ENCODE data around the gene DIS3L2. TPM values are rescaled to one million over a fixed set of nuclear protein-coding genes. Genes with fewer than 3 reads are reported as not detected.

DIS3L2 gene
- total RNA-seq, 2 donors from 2014 or later = 33.5 to 35.5 TPM

DNA sequence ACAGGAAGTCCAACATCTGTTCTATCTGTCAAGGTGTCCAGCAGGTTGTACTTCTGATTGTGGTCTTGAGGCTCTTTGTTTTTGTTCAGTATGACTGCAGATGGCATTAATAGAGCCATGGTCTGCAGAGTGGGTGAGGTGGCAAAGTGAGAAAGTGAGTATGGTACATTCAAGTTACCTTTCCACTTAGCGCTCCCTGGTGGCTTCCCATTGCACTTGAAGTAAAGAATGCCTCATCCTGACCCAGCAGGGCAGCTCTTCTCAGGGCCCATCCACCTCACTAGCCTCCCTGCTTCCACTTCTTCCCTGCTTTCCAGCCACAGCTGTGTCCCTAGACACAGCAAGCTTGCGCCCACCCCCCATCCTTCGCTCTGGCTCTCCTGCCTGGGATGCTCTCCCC lies 269.0 kb downstream of the DIS3L2 start:
- ATAC-seq (no peak), DNase-seq (peak; percentile 33 to 34)
- intact Hi-C loops (cut with DNase I, micrococcal nuclease) = no loop called here

DNA sequence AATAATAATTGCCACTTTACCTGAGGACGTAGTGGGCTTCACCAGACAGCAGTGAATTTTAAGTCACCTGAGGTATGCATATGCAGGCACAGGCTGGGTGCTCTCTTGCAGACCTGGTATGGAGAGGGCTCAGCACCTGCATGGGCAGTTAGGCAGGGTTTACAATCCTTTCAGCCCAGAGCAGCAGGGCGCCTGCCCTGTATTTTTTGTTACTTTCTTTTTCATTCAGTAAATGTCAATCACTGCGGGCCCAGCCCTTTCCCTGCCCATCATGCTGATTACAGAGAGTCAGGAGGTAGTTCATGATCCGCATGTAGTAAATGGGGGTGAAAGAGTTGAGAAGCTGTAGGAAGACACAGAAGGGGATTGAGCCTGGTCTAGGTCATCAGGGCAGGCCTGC lies 270.0 kb downstream of the DIS3L2 start:
- ATAC-seq = peak; percentile 49
- intact Hi-C loops (cut with DNase I, micrococcal nuclease) = no loop called here
- DNase-seq = no peak

DNA sequence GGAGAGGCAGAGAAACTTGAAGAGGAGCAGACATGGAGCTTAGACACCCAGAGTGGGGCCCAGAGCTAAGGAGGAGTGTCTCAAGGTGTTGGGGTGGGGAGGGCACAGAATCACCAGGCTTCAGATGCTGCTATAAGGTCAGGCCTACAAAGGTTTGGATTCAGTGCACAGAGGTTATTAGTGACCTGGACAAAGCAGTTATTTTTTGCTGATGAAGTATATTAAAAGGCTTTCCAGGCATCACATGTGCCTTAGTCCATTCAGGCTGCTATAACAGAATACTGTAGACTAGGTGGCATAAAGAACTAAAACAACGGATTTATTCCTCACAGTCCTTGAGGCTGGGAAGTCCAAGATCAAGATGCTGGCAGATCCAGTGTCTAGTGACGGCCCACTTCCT lies 271.4 kb downstream of the DIS3L2 start:
- DNase-seq (no peak), ATAC-seq (no peak)
- intact Hi-C loops (cut with DNase I, micrococcal nuclease) = no loop called here

DNA sequence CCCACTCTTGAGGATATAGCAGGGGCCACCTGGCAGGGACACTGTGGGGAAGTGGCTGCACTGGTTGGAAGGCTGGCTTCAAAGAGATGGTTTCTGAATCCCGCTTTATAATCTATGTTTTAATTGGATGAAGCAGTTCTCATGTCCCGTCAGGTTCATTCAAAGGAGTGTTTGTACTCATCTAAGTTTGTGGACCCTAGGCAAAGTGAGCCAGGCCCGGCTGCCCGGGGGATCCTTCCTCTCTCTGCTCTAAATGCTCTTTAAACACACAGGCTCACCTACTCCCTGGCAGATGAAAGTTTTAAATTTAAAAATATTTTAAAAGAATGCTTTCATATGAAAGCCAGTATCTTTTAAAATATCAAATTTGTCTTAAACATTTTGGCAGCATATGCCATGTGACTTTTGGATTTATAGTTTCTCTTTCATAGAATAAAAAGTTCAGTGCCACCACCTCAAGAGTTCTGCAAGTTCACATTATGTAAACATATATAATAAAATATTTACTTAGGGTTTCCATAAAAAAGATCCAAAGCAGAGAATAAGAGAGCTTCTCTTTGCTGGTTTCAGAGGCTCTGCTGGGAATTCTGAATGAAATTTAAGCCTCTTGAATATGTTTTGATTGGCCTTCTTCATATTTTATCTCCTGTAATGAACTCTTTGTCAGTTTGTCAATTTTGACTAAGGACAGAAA lies 273.6 kb downstream of the DIS3L2 start:
- DNase-seq (no peak), ATAC-seq (peak; percentile 61)
- intact Hi-C loops (cut with DNase I, micrococcal nuclease) = no loop called here

DNA sequence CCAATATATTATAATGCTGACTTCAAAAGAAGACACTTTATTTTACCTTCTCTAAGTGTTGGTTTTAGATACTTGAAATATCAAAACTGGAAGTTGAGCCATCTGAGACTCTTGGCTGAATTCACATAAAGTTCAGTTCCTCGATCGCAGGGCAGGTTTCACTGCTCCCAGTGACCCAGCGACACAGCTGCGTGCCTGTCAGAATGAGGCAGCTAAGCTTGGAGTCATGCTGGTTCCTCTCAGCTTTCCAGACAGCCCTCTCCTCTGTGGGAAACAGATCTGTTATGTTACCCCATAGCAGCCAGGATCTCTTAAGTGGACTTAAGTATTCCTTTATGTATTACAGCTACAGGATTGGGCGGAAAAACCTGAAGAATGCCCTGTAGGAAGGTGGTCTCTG lies 274.2 kb downstream of the DIS3L2 start:
- ATAC-seq (peak; percentile 68), DNase-seq (no peak)
- intact Hi-C loops (cut with DNase I, micrococcal nuclease) = no loop called here

DNA sequence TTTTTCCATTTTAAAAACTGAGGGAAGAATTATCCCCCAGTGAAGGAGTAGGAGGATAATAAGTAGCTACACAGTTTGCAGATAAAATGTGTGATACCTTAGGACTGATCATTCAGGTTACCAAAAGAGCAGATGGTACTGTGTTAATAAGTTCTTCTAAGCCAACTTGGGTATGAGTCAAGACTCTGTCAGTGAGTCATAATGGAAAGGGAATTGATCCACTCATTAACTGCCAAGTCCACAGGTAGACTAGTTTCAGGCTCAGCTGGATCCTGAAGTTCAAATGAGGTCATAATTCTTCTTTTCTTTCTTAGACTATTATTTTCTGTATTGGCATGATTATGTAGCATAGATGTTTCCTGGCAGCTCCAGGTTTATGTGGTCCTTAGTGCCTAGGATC lies 274.7 kb downstream of the DIS3L2 start:
- DNase-seq (no peak), ATAC-seq (peak; percentile 53)
- intact Hi-C loops (cut with DNase I, micrococcal nuclease) = no loop called here

DNA sequence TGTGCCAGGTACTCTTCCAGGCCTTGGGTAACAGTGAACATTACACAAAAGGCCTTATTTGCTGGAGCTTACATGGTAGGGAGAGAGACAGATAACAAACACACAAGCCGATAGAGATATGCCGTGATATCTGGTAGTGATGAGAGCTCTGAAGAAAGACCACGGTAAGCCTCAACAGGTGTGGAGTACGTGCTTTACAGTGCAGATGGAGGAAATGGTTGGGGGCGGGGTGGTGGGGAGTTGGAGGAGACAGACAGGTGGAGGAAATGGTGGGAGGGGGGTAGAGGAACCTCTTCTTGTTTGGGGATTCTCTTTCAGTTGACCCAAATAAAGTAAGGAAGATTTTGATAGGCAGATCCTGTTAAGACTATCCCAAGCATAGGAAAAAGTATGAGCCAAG lies 276.0 kb downstream of the DIS3L2 start:
- intact Hi-C loops (cut with DNase I, micrococcal nuclease) = no loop called here
- ATAC-seq = no peak
- DNase-seq = no peak

DNA sequence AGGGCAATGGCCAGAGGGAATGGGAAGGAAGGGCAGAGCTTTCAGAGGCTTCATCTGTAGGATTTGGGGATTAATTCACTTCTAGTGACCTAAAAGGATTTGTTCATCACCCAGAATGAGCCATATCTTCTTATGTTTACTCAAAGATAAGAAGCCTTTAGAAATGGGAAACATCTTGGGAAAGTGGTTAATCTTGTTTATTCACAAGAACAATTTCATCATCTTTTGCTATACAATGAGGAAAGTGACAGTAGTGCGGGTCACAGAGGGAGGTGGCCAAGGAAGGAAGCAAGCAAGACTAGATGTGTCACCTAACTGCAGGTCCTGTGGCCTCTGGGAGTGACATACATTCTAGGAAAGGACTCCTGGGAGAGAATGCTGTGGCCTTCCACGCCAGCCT lies 276.6 kb downstream of the DIS3L2 start:
- DNase-seq = no peak
- no peak for ATAC-seq
- intact Hi-C loops (cut with DNase I, micrococcal nuclease) = no loop called here

DNA sequence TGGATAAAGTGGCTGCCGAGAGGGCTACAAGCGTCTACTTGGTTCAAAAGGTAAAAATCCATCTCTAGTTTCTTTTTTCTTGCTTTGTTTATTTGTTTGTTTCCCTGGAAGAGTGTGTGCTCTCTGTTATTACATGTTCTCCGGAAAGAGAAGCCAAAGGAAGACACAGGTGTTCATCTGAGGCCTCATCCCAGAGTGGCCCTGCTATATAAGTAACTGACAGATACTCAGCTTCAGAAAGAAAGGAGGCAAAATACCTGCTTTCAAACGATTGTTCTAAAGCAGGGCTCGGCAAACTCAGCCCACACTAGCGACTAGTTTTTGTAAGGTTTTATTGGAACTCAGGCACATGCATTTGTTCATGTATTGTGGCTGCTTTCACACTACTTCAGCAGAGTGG lies 277.1 kb downstream of the DIS3L2 start:
- ATAC-seq = no peak
- DNase-seq = no peak
- intact Hi-C loops (cut with DNase I, micrococcal nuclease) = no loop called here

DNA sequence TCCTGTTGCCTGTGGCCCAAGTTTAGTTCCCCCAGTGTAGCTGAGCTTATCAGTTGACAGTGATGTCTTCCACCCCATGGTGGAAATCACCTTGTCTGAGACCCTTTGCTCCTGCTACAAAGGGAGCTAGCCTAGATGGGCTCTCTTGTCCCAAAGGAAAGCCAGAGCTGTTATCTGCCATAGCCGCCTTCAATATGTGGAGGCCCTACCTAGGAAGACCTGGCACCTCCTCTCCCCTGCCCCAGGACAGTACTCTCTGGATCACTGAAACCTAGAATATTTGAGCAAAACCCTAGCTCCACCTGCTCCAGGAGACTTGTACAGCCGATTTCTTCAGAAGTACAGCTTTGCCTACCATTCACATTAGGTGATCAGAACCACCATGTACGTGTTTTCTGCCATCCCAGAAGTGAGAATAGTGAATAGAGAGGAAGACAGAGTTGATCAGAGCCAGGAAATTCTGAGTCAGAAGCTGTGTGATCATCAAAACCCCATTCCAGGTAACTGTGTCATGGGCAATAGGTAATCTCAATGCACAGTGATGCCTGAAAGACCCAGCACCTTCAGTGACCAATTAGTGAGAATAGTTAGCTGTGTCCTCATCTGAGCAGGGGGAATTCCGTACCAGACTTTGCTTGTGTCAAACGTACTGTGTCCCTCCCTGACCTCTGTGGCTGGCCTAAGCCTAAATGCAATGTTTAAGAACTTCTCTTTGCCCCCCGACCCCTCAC lies 278.6 kb downstream of the DIS3L2 start:
- intact Hi-C loops (cut with DNase I, micrococcal nuclease) = no loop called here
- no peak for DNase-seq
- no peak for ATAC-seq

DNA sequence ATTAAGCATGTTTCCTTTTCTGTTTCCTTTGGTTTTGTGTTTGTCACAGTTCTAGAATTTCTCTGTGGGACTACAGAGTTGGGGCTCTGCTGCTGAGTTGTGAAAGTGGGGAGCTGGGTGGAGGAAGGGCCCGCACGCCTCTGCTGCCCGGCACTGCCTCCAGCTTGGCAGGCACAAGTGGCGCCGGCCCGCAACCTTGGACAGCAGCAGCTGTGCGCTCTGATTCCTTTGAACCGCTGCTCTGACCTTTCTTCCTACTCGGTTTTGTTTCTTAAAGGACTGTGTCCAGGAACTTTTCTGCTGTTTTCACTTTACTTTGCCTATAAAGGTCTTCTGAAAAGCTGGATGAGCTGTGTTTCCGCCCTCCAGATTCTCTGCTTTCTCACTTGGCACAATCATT lies 279.4 kb downstream of the DIS3L2 start:
- intact Hi-C loops (cut with DNase I, micrococcal nuclease) = no loop called here
- ATAC-seq (no peak), DNase-seq (no peak)

DNA sequence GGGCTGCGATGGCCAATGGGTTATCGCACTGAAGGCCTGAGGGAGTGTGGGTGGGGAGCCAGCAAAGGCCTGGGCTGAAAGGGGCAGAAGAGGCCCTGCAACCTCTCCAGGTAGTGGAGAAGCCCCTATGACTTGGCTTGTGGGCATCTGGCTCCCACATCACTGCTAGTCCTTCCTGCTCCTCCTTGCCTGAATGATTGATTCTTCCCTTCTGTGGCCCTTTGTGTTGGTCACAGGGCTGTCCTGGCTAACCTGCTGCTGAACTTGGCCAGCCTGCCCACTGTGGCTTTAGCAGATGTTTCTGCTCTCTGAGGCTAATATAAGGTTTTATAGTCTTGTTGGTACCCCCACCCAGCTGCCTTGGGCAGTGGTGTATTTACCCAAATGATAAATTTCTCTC lies 280.8 kb downstream of the DIS3L2 start:
- intact Hi-C loops (cut with DNase I, micrococcal nuclease) = no loop called here
- ATAC-seq = no peak
- DNase-seq = no peak

DNA sequence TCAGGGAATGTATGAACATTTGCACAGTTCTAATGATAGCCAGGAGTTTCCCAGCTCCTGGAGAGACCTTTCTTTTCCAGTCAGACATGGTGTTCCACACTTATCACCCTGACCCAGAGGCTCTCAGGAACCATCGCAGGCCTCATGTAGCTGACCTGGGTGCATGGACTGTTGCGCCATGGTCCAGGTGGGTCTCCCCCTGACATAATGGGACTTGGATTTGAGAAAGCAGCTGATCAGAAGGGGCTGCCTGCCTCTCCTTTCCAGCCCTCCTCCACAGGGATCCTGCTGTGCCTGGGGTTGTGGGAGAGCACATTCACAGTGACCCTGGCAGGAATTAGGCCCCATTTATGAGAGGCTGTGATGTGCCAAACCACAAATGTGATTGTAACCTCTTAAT lies 283.6 kb downstream of the DIS3L2 start:
- intact Hi-C loops (cut with DNase I, micrococcal nuclease) = no loop called here
- DNase-seq = no peak
- no peak for ATAC-seq

DNA sequence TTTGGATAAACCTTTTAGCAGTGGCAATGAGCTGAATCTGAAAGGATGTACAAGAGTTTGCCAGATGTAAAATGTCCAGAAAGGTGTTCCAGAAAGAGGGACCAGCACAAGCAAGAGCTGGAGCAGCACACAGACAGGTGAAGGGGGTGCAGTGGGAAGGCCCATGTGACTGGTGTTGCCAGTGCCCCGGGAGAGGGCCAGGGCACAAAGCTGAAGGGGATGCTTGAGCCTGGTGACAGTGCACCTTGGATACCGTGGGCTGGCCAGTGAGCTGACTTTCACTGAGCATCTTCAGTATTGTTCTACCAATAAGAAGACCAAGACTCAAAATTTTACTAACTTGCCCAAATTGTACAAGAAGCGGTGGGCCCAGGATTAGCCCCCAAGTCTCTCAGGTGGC lies 284.7 kb downstream of the DIS3L2 start:
- DNase-seq = no peak
- intact Hi-C loops (cut with DNase I, micrococcal nuclease) = no loop called here
- ATAC-seq = no peak

DNA sequence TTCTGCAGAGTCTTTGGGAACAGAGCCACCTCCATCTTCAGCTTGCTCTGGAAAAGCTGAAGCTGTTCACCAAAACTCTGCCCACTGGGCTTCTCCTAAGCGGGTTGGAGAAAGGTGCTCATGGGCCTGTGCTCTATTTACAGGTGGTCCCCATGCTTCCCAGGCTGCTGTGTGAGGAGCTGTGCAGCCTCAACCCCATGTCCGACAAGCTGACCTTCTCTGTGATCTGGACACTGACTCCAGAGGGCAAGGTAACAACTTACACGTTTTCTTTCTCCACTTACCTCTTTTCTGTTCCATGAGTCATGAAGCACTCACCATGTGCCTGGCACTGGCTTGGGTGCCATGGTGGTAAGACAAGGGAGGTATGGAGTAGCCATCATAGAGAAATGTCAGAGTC lies 287.6 kb downstream of the DIS3L2 start:
- DNase-seq = no peak
- no peak for ATAC-seq
- intact Hi-C loops (cut with DNase I, micrococcal nuclease) = no loop called here

DNA sequence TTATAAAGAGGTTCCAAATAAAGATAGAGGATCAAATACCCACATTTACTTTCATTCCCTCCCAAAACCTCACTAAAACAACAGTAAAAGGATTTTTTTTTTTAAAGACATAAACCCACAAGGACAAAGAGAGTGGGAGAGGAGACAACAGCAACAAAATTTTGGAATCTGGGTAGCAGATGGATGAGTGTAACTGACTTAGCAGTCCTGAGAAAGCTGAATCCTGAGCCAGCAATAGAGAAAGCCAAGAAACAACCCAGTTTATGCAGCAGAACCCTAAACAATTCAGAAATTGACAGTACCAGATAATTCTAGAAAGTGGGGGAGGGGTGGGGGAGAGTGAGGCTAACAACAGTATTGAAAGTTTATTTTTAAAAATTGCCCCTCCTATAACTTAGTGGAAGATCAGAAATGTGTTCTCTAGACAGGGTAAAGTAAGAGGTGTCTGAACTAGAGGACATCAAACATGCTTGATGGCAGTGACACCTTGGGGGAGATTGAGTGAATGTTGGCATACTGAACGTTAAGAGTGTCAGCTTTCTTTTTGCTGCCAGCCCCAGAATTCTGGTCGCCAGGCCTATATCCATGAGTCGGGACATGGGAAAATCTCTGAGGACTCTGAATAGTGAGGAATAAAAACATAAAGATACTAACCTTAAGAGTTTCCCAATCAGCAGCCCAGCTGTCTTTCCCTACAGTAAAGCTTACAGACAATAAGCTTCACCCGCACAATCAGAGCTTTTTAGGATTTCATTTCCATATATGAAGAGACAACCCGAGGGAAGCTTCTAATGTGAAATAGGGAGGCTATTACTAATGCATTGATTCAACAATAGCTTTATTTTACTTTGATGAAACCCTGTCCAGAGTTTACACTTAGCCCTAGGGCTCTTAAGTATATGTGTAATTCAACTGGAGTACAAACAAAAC lies 289.0 kb downstream of the DIS3L2 start:
- DNase-seq (no peak), ATAC-seq (no peak)
- intact Hi-C loops (cut with DNase I, micrococcal nuclease) = no loop called here

DNA sequence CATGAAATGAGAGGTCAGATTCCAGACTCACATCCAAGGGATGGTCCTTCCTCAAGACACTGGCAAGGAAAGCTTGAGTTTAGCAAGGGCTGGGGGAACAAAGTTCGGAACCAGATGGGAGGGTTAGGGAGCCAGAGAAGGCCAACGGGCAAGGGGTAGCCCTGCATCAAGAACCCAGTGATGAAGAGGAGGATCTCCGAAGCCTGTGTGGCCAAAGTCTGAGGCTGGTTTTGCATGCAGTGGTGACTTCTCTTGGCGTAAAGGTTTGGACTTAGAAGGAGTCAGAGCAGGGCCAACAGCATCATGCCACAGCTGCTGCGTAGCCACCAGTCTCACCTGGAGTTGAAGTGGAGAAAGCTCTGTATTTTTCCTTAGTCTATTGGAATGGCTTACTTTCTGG lies 293.5 kb downstream of the DIS3L2 start:
- DNase-seq = no peak
- intact Hi-C loops (cut with DNase I, micrococcal nuclease) = no loop called here
- no peak for ATAC-seq

DNA sequence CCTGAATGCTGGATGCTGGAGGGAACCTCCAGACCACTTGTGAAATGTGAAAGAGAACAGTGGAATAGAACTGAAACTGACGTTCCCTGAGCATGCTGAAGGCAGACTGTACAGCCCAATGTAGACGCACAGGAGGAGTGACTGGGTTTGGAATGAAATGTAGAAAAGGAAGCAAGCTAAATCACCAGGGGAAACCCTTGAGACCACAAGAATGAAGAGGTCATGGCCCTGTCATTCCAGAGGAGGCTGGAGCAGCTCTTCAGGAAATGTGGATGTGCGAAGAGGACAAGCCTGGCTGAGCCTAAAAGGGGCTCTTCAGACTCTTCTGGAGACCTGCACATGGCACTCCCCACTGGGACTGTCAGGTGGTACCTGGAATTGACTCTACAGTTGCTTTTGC lies 298.6 kb downstream of the DIS3L2 start:
- ATAC-seq (no peak), DNase-seq (no peak)
- intact Hi-C loops (cut with DNase I, micrococcal nuclease) = no loop called here

DNA sequence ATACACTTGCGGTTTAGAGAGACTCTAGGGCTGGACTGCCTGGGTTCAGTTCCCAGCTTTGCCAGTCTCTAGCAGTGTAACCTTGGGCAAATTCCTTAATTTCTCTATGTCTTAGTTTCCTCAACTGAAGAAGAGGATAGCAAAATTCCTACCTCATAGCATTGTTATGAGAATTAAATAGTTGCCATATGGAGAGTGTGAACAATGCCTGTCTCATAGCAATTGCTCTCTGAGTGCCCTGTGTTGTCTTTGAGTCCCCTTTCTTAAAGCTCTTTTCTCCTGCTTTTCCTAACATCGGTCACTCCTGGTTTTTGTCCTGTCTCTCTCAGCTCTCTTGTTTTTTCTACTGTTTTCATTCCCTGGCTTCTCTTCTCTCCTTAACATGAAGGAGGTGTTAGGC lies 300.3 kb downstream of the DIS3L2 start:
- ATAC-seq (no peak), DNase-seq (no peak)
- intact Hi-C loops (cut with DNase I, micrococcal nuclease) = no loop called here

DNA sequence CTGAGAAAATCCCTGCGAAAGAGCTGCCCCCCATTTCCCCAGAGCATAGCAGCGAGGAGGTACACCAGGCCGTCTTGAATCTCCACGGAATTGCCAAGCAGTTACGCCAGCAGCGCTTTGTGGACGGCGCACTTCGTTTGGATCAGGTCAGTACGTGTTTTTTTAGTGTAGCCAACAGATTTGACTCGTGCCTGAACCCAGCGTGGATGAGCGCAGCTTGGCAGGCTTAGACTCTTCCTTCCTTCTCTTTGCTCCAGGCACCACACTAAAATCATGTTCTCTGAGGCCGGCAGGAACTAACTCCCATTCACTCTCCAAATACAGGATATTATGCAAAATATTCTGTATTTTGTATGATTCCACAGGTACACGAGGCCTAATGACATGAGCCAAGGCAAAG lies 301.8 kb downstream of the DIS3L2 start:
- DNase-seq (no peak), ATAC-seq (no peak)
- intact Hi-C loops (cut with DNase I, micrococcal nuclease) = no loop called here
